Measurements from ENCODE around the gene HJURP.

GRCh38 chr2:233823731-233824121, 30.6 kb downstream of the HJURP start:
- TF ChIP-seq GATA3 (IDR thresholded peaks at IDR 0.05; ENCODE audit: low read depth, low read length) (no peak), GATA2 (IDR thresholded peaks at IDR 0.05; ENCODE audit: low read depth, low read length) (no peak)

All from SH-SY5Y (cell line).